K562 (cell line): Measurements from ENCODE around the gene NUP153. TPM values are rescaled to one million over a fixed set of nuclear protein-coding genes. Genes with fewer than 3 reads are reported as not detected.

Experiments used
- BMI1 ChIP-seq: fragments of 150-350 bp; IDR thresholded peaks from 2 replicates; pipeline ENCODE4 v1.6.1; 2014; ENCODE audit warnings: low read length
- CUX1 ChIP-seq: fragments of 200-800 bp; sonication (Bioruptor generic); IDR thresholded peaks from 2 replicates; pipeline ENCODE4 v1.6.1; 2016; ENCODE audit warnings: missing genetic modification characterization, missing compliant biosample characterization
- GTF2A2 ChIP-seq: IDR thresholded peaks from 2 replicates; pipeline ENCODE4 v1.6.1; 2016; ENCODE audit warnings: mild to moderate bottlenecking, missing genetic modification characterization, missing compliant biosample characterization
- HDAC3 ChIP-seq: fragments of 450-650 bp; IDR thresholded peaks from 2 replicates; pipeline ENCODE4 v1.6.1; 2018; ENCODE audit warnings: borderline replicate concordance, mild to moderate bottlenecking, moderate library complexity; ENCODE audit not compliant: partially characterized antibody
- KLF1 ChIP-seq: fragments of 450-650 bp; IDR thresholded peaks from 2 replicates; pipeline ENCODE4 v1.6.1; 2016; ENCODE audit warnings: missing genetic modification characterization, missing compliant biosample characterization
- MAZ ChIP-seq, 2 experiments: fragments of 450-650 bp in 1 of 2; sonication (generic) in 1 of 2; formaldehyde crosslinking; IDR thresholded peaks in 1 of 2; conservative IDR thresholded peaks in 1 of 2; 2 replicates each; pipeline versions ENCODE4 v1.4.0 to v1.5.0; 2020; ENCODE audit warnings: mild to moderate bottlenecking in 1 of 2, missing genetic modification reagents in 1 of 2
- NCOA2 ChIP-seq, 2 experiments: fragments of 450-650 bp; IDR thresholded peaks; 2 replicates each; pipeline ENCODE4 v1.6.1; 2018; ENCODE audit warnings: mild to moderate bottlenecking in 2 of 2, moderate library complexity in 1 of 2; ENCODE audit not compliant: partially characterized antibody in 2 of 2
- POLR2B ChIP-seq: fragments of 450-650 bp; IDR thresholded peaks from 2 replicates; pipeline ENCODE4 v1.6.1; 2018; ENCODE audit warnings: low read depth; ENCODE audit not compliant: partially characterized antibody
- ZBTB12 ChIP-seq: fragments of 250-450 bp; sonication (Bioruptor Pico); IDR thresholded peaks from 2 replicates; pipeline ENCODE4 v1.4.0; 2020
- ZNF445 ChIP-seq: fragments of 250-450 bp; sonication (Bioruptor Pico); IDR thresholded peaks from 2 replicates; pipeline ENCODE4 v1.4.0; 2020; ENCODE audit warnings: low read depth, mild to moderate bottlenecking, moderate library complexity
- ZNF511 ChIP-seq: sonication (generic); formaldehyde crosslinking; IDR thresholded peaks from 2 replicates; pipeline ENCODE4 v1.8.0; 2022; ENCODE audit warnings: mild to moderate bottlenecking, missing genetic modification reagents
- ZNF717 ChIP-seq: fragments of 250-450 bp; sonication (Bioruptor Pico); IDR thresholded peaks from 2 replicates; pipeline ENCODE4 v1.5.0; 2021
- polyA plus RNA-seq, 8 experiments: library from polyadenylated mRNA; depleted of rRNA in 4 of 8; stranded (reverse) in 5 of 8; unstranded in 3 of 8; fragments of >200 nt; fragmentation: Nextera tagmentation in 2 of 8; fragmentation: Illumina TruSeq in 1 of 8; extraction: Ambion mirVana in 2 of 8; extraction: Trizol in 1 of 8; gene quantifications; 2 replicates each; pipeline versions ENCODE4 v1.2.1 to v1.2.3, GENCODE V29; 2011 to 2014; ENCODE audit warnings: inconsistent platforms in 1 of 8, missing spikeins in 1 of 8
- total RNA-seq, 7 experiments: library from RNA; depleted of rRNA in 6 of 7; stranded (reverse); fragments of >200 nt in 6 of 7; fragmentation: Illumina TruSeq in 2 of 7; extraction: Trizol in 2 of 7; gene quantifications; 2 replicates each; pipeline versions ENCODE4 v1.2.1 to v1.2.3, GENCODE V29; 2011 to 2021; ENCODE audit warnings: low replicate concordance in 1 of 7

Gene NUP153
- total and polyA plus RNA-seq, 9 of the 15 experiments (the other 6 are each of a cell fraction or from before 2014, with no cell fraction given): 21.9 to 110 (median 84.8) TPM

DNA sequence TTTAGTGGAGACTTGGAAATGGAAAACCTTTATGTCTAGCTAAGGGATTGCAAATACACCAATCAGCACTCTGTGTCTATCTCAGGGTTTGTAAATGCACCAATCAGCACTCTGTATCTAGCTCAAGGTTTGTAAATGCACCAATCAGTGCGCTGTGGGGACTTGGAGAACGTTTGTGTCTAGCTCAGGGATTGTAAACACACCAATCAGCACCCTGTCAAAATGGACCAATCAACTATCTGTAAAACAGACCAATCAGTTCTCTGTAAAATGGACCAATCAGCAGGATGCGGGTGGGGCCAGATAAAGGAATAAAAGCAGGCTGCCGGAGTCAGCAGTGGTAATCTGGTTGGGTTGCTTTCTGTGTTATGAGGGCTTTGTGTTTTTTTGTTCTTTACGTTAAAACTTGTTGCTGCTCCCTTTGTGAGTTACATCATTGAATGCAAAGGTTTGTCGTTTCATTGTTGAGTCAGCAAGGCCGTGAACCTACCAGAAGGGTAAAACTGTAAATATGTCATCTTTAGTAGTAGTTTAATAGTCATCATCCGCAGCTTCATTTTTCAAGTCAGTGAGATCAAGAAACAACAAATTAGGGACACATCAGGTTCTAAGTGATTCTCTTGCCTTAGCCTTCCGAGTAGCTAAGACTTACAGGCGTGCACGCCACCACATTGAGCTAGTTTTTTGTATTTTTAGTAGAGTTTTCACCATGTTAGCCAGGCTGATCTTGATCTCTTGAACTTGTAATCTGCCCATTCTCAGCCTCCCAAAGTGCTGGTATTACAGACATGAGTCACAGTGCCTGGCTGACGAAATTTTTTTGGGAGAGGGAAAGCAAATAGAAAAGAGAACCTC lies 22.7 kb upstream of the NUP153 start (continued):
- TF ChIP-seq KLF1 (no peak), ZNF717 (no peak), NCOA2 (IDR thresholded peaks at IDR 0.05; ENCODE audit: partially characterized antibody in 2 of 2) (no peak), CUX1 (no peak), ZNF445 (CRISPR knock-in tag) (no peak), GTF2A2 (tag) (no peak), ZBTB12 (CRISPR knock-in tag) (0 out of 2 replicates have a peak, but pooled peaks have one; percentile 5), BMI1 (no peak), ZNF511 (CRISPR knock-in tag) (no peak), POLR2B (peak; percentile 52), HDAC3 (peak; percentile 30), MAZ (CRISPR knock-in tag; conservative IDR thresholded peaks at IDR 0.05 in 1 of 2, IDR thresholded peaks at IDR 0.05 in 1 of 2) (no peak)
